ENCODE results near the gene CCDC120. TPM values are rescaled to one million over a fixed set of nuclear protein-coding genes. Genes with fewer than 3 reads are reported as not detected.

The CCDC120 gene
- total and polyA plus RNA-seq, 9 donors, result 0.98 to 6.0 (median 3.6) TPM

DNA sequence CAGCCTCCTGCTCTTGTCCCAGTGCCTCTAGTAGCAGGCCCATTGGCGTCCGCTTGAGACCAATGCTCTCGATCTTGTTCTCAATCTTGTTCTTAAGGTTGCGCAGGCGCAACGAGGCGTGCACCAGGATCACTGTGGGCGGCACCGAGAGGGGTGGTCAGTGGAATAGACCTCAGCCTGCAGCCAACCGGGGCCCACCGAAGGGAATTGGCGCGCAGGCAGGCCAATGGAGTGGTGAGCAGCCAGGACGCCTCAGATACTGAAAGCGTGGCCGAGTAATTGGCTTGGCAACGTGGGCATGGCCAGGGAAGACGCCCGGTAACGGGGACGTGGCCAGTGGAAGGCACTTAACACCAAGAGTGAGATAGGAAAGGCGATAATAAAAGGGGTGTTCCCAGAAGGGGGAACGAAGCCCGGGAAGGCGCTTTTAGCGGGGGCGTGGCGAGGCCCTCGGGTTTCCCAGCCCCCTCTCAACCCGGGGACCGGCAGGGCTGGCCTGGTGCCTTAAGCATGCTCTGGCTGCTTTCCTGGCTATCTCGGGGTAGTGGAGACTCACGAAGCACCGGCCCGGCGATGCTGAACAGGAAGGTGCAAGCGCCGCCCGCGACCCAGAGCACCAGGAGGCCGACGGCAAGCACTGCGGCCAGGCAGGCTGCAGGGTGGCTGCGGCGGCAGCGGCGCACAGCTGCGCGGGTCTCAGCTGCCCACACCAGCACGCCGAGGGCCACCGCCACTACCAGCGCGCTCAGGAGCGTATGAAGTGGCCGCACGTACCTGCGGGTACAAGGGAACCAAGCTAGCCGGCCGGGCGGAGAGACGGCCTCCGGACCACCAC, 13.3 kb downstream of the CCDC120 start:
- H3K36me3 ChIP-seq (ENCODE audit: control insufficient read depth, insufficient read depth, low read length), result peaks cover 16% of the 10 kb centered on the region
- peak; percentile 88 for DNase-seq
- peaks cover 23% of the 10 kb centered on the region for H3K4me1 ChIP-seq (ENCODE audit: control insufficient read depth, insufficient read depth, low read length)
- H3K27ac ChIP-seq (ENCODE audit: low read length), result peak overlapping the region; percentile 67
- H3K4me3 ChIP-seq (ENCODE audit: low read length), result peak overlapping the region; percentile 60
- 44% methylated on average over 57 of the region's 63 CpGs for WGBS (ENCODE audit: insufficient coverage)
- no peaks in the 10 kb centered on the region for H3K9me3 ChIP-seq (replicated peaks; ENCODE audit: control insufficient read depth, low read depth, low read length)
- no peaks in the 10 kb centered on the region for H3K27me3 ChIP-seq (ENCODE audit: control insufficient read depth, insufficient read depth, low read length)

DNA sequence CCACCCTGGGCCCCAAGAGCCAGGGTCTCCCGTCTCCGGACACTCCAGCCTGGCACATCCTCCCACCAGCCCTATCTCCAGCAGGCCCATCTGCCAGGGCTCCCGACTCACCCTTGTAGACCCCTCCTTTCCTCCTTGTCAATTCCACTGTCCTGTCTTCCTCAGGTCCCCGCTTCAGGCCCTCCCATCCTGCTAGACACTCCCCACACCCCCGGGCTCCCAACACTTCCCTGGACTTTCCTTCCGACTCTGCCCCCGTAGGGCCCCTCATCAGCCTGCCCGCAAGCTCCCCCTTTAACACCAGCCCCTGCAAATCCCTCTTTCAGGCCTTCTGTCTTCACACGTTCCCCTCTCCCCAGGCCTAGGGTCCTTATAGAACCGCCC, 13.9 kb downstream of the CCDC120 start:
- Histone ChIP-seq H3K36me3 (ENCODE audit: control insufficient read depth, insufficient read depth, low read length) (peaks cover 18% of the 10 kb centered on the region), H3K27me3 (ENCODE audit: control insufficient read depth, insufficient read depth, low read length) (no peaks in the 10 kb centered on the region), H3K4me1 (ENCODE audit: control insufficient read depth, insufficient read depth, low read length) (peaks cover 23% of the 10 kb centered on the region), H3K27ac (ENCODE audit: low read length) (peak overlapping the region; percentile 40), H3K4me3 (ENCODE audit: low read length) (peak overlapping the region; percentile 60), H3K9me3 (replicated peaks; ENCODE audit: control insufficient read depth, low read depth, low read length) (no peaks in the 10 kb centered on the region)
- no peak for DNase-seq
- 35% methylated on average over 10 of the region's 10 CpGs for WGBS (ENCODE audit: insufficient coverage)

DNA sequence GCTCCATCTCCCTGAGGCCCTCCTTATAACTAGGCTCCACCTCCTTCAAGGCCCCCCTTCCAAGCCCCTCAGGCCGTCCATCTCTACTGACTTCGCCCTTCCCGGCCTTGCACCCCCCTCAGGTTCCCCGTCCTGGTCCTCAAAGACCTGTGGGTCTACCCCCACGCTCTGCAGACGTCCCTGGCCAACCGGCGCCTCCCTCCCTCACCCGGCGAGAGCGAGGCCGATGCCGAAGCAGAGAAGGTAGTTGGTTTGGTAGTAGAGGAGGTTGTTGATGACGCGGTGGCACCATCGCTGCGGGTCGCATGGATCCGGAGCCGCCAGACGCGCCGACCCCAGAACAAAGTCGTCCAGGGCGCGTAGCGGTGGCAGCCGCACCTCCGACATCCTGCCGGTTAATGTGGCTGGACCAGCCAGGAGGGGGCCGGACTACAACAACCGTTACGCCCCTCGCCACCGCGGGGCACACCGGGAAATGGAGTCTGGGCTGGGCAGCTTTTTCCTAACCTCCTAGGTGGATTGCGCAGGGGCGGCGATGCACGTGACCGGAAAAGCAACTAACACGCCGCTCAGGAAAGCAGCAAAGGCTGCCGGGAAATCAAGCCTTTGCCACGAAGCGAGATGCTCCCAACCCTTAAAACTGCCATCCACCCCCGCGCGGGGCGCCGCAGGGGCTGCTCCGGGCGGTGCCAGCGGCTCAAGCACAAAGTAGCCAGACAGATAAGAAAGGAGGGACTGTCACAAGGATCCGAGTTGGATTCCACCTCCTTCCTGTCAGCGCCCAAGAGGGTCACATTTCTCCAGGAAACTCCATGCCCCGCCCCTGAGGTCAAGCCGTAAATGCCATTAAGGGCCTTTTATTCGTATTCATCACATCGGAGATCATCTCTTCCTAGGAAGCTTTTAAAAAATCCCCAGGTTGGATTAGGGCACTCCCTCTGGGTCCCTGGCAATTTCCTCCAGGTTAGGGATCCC, 15.1 kb downstream of the CCDC120 start, which contains the start of gene PRAF2:
Gene PRAF2, minus strand, starts transcription at position 402 of the 975 bp plus-strand sequence. Its CDS starts 15 bp downstream, at position 387.
- no peaks in the 10 kb centered on the region for H3K27me3 ChIP-seq (ENCODE audit: control insufficient read depth, insufficient read depth, low read length)
- peaks cover 28% of the 10 kb centered on the region for H3K4me1 ChIP-seq (ENCODE audit: control insufficient read depth, insufficient read depth, low read length)
- WGBS (ENCODE audit: insufficient coverage), result 37% methylated on average over 51 of the region's 61 CpGs
- H3K9me3 ChIP-seq (replicated peaks; ENCODE audit: control insufficient read depth, low read depth, low read length), result no peaks in the 10 kb centered on the region
- peak within 1 kb of the TSS; percentile 92 for H3K27ac ChIP-seq (ENCODE audit: low read length)
- DNase-seq, result peak; percentile 97
- H3K36me3 ChIP-seq (ENCODE audit: control insufficient read depth, insufficient read depth, low read length), result peaks cover 20% of the 10 kb centered on the region
- H3K4me3 ChIP-seq (ENCODE audit: low read length), result peak within 1 kb of the TSS; percentile 60

DNA sequence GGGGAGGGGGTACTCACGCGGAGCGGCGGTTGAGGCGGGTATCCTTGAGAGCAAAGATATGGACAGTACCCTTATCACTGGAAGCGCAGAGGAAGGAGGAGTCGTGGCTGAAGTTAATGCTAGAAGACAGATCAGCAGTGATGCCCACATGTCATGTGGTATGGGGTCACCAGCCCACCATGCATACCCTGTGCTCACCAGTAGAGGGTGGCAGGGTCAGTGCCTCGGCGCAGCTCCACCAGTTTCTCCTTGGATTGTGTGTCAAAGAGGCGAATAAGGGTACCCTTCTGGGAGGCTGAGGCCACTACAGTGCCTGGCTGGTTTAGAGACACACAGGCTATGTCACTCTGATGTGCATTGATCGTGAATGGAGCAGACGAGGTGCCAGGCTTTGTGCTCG, 16.5 kb downstream of the CCDC120 start:
- Histone ChIP-seq H3K9me3 (replicated peaks; ENCODE audit: control insufficient read depth, low read depth, low read length) (no peaks in the 10 kb centered on the region), H3K36me3 (ENCODE audit: control insufficient read depth, insufficient read depth, low read length) (peaks cover 20% of the 10 kb centered on the region), H3K4me3 (ENCODE audit: low read length) (no peak overlapping the region), H3K4me1 (ENCODE audit: control insufficient read depth, insufficient read depth, low read length) (peaks cover 33% of the 10 kb centered on the region), H3K27me3 (ENCODE audit: control insufficient read depth, insufficient read depth, low read length) (no peaks in the 10 kb centered on the region), H3K27ac (ENCODE audit: low read length) (no peak overlapping the region)
- no peak for DNase-seq
- 92% methylated on average over 13 of the region's 13 CpGs for WGBS (ENCODE audit: insufficient coverage)

DNA sequence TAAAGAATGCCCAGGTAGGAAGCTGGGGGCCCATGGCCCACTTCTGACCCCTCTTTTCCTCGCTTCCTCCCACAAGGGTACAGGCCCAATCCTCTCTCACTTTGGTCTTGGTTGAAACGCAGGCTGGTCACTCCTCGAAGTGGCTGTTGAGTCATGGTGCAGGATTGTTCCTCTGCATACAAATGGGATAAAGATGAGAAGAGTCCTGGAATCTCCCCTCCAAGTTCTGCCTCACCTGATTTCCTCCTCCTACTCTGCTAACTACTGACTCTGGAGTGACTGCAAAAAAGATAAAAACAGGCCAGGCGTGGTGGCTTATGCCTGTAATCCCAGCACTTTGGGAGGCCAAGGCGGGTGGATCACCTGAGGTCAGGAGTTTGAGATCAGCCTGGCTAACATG, 19.1 kb downstream of the CCDC120 start:
- no peak for DNase-seq
- H3K4me3 ChIP-seq (ENCODE audit: low read length), result no peak overlapping the region
- no peak overlapping the region for H3K27ac ChIP-seq (ENCODE audit: low read length)
- no peaks in the 10 kb centered on the region for H3K27me3 ChIP-seq (ENCODE audit: control insufficient read depth, insufficient read depth, low read length)
- WGBS (ENCODE audit: insufficient coverage), result 60% methylated on average over 1 of the region's 5 CpGs
- peaks cover 20% of the 10 kb centered on the region for H3K36me3 ChIP-seq (ENCODE audit: control insufficient read depth, insufficient read depth, low read length)
- no peaks in the 10 kb centered on the region for H3K9me3 ChIP-seq (replicated peaks; ENCODE audit: control insufficient read depth, low read depth, low read length)
- H3K4me1 ChIP-seq (ENCODE audit: control insufficient read depth, insufficient read depth, low read length), result peaks cover 21% of the 10 kb centered on the region

DNA sequence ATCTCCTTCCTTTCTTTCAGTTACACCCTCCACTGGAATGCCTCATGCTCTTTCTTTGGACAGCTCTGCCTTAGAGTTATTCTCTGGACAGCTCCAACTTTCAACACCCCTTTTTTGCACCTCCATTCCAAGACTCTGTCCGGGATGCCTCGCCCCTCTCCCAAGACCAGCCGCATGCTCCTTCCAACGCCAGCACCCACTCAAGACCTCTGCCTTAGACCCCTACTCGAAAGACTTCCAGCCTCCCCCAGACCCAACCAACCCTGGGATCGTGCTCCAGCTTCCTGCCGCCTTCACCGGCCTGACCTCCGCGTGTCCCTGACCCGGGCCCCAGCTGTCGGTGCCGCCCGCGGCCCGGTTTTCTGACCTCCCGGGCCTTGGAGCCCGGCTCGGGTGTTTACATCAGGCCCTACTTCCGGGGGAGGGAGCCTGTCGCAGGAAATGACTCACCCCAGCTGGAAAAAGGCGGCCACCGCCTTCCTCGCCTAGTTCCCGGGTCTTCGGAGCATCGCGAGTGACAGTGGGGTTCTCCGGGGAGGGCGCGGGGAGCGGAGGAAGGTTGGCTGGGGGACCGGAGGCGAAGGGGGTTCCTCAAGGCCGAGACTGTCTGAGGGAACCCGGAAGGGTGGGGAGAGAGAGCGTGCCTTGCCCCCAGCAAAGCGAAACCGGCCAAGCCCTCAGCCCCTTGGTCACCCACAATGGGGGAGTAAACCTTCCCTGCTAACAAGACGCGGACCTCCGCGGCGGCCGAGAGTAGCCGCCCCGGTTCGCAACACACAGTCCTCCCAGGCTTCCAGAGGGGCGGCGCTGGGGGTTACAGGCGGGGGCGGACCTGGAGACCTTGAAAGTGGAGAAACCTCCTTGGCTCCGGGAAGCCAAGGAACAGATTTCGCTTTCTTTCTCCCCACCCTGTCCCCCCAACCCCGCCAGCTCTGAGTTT, 21.0 kb downstream of the CCDC120 start, which contains the start of gene WDR45:
Gene WDR45, minus strand, starts transcription at position 399 of the 940 bp plus-strand sequence. CDS start 1,792 bp downstream, outside the sequence.
- Histone ChIP-seq H3K4me1 (ENCODE audit: control insufficient read depth, insufficient read depth, low read length) (peaks cover 9% of the 10 kb centered on the region), H3K27ac (ENCODE audit: low read length) (peak within 1 kb of the TSS; percentile 97), H3K9me3 (replicated peaks; ENCODE audit: control insufficient read depth, low read depth, low read length) (no peaks in the 10 kb centered on the region), H3K36me3 (ENCODE audit: control insufficient read depth, insufficient read depth, low read length) (peaks cover 20% of the 10 kb centered on the region), H3K27me3 (ENCODE audit: control insufficient read depth, insufficient read depth, low read length) (no peaks in the 10 kb centered on the region), H3K4me3 (ENCODE audit: low read length) (peak within 1 kb of the TSS; percentile 62)
- DNase-seq, result peak; percentile 88
- WGBS (ENCODE audit: insufficient coverage), result 33% methylated on average over 37 of the region's 55 CpGs

DNA sequence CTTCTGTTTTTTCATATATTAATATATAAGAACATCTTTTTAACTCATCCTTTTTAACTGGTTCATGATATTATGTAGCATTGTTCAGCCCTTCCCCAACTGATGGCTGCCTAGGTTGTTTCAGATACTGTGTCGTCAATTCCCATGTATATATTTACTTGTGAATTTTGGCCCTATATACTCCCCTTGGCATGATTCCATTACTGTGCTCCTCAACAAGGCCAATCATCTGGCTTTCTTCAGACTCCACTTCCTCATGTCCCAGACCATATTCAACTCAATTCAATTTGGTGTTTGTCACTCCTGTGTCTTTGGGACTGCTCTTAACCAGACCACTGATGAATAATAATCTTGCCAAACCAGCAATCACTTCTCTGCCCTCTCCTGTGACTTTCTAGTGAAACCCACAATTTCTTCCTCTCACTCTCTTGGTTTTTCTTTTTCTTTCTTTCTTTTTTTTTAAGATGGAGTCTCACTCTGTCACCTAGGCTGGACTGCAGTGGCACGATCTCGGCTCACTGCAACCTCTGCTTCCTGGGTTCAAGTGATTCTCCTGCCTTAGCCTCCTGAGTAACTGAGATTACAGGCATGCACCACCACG, 23.6 kb downstream of the CCDC120 start:
- Histone ChIP-seq H3K4me1 (ENCODE audit: control insufficient read depth, insufficient read depth, low read length) (peaks cover 9% of the 10 kb centered on the region), H3K27me3 (ENCODE audit: control insufficient read depth, insufficient read depth, low read length) (no peaks in the 10 kb centered on the region), H3K4me3 (ENCODE audit: low read length) (no peak overlapping the region), H3K36me3 (ENCODE audit: control insufficient read depth, insufficient read depth, low read length) (peaks cover 5% of the 10 kb centered on the region), H3K9me3 (replicated peaks; ENCODE audit: control insufficient read depth, low read depth, low read length) (no peaks in the 10 kb centered on the region), H3K27ac (ENCODE audit: low read length) (no peak overlapping the region)
- no peak for DNase-seq
- WGBS (ENCODE audit: insufficient coverage), result 86% methylated on average over 3 of the region's 4 CpGs

DNA sequence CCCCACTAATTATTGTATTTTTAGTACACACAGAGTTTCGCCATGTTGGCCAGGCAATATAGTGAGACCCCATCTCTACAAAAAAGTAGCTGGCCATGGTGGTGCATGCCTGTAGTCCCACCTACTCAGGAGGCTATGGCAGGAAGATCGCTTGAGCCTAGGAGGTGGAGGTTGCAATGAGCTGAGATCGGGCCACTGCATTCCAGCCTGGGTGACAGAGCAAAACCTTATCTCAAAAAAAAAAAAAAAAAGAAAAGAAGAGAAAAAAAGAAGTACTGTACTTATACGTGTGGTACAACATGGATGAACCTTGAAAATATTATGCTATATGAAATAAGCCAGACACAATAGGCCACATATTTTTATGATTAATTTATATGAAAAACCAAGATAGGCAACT, 30.8 kb downstream of the CCDC120 start:
- no peaks in the 10 kb centered on the region for H3K4me1 ChIP-seq (ENCODE audit: control insufficient read depth, insufficient read depth, low read length)
- no peak for DNase-seq
- WGBS (ENCODE audit: insufficient coverage), result no CpG with 5 or more reads among the region's 4 CpGs

DNA sequence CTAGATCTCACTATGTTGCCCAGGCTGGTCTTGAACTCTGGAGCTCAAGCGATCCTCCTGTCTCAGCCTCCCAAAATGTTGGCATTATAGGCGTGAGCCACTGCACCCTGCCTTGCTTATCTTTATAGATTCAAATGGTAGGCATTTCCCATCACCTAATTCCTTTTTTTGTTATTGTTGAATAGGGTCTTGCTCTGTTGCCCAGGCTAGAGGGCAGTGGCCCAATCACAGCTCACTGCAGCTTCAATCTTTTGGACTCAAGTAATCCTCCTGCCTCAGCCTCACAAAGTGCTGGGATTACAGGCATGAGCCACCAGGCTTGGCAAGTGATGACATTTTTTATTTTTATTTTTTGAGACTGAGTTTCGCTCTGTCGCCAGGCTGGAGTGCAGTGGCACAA, 37.6 kb downstream of the CCDC120 start:
- no peaks in the 10 kb centered on the region for H3K36me3 ChIP-seq (ENCODE audit: control insufficient read depth, insufficient read depth, low read length)
- H3K27ac ChIP-seq (ENCODE audit: low read length), result no peak overlapping the region
- H3K4me1 ChIP-seq (ENCODE audit: control insufficient read depth, insufficient read depth, low read length), result no peaks in the 10 kb centered on the region
- 93% methylated on average over 3 of the region's 4 CpGs for WGBS (ENCODE audit: insufficient coverage)
- DNase-seq, result no peak
- peaks cover 2% of the 10 kb centered on the region for H3K9me3 ChIP-seq (replicated peaks; ENCODE audit: control insufficient read depth, low read depth, low read length)
- H3K27me3 ChIP-seq (ENCODE audit: control insufficient read depth, insufficient read depth, low read length), result no peaks in the 10 kb centered on the region
- no peak overlapping the region for H3K4me3 ChIP-seq (ENCODE audit: low read length)

More for the DNA sequence above, 30.8 kb downstream of the CCDC120 start:
- no peak overlapping the region for H3K4me3 ChIP-seq (ENCODE audit: low read length)
- H3K36me3 ChIP-seq (ENCODE audit: control insufficient read depth, insufficient read depth, low read length), result no peaks in the 10 kb centered on the region
- H3K9me3 ChIP-seq (replicated peaks; ENCODE audit: control insufficient read depth, low read depth, low read length), result no peaks in the 10 kb centered on the region
- no peak overlapping the region for H3K27ac ChIP-seq (ENCODE audit: low read length)
- H3K27me3 ChIP-seq (ENCODE audit: control insufficient read depth, insufficient read depth, low read length), result no peaks in the 10 kb centered on the region
